Neuronal stem cell (in vitro differentiated cells): ENCODE data around the gene PRR33.
A peak's percentile ranks its signal among the peaks of the same experiment; 100 is the strongest.

ENCODE experiments used
- DNase-seq: peaks from one replicate; pipeline ENCODE4 v3.0.0-alpha.2; 2013; ENCODE audit warnings: low spot score
- H2AFZ ChIP-seq: one replicate; pipeline ENCODE4 v1.6.1; 2013; ENCODE audit warnings: mild to moderate bottlenecking, low read length, inconsistent platforms
- H2AK5ac ChIP-seq: 2 replicates; pipeline ENCODE4 v1.6.1; 2013; ENCODE audit warnings: low read depth, mild to moderate bottlenecking, inconsistent platforms, low read length, moderate library complexity, mixed read lengths
- H2BK120ac ChIP-seq: 2 replicates; pipeline ENCODE4 v1.6.1; 2013; ENCODE audit warnings: low read depth, mild to moderate bottlenecking, inconsistent platforms, low read length, moderate library complexity, mixed read lengths
- H2BK12ac ChIP-seq: one replicate; pipeline ENCODE4 v1.6.1; 2013; ENCODE audit warnings: low read length, inconsistent platforms
- H2BK15ac ChIP-seq: 2 replicates; pipeline ENCODE4 v1.6.1; 2013; ENCODE audit warnings: mild to moderate bottlenecking, low read length, inconsistent platforms, mixed read lengths
- H2BK5ac ChIP-seq: one replicate; pipeline ENCODE4 v1.6.1; 2013; ENCODE audit warnings: inconsistent platforms, mild to moderate bottlenecking, low read length, moderate library complexity
- H3K14ac ChIP-seq: one replicate; pipeline ENCODE4 v1.6.1; 2013; ENCODE audit warnings: low read length, inconsistent platforms
- H3K18ac ChIP-seq: 2 replicates; pipeline ENCODE4 v1.6.1; 2013; ENCODE audit warnings: low read length, inconsistent platforms
- H3K23ac ChIP-seq: 2 replicates; pipeline ENCODE4 v1.6.1; 2013; ENCODE audit warnings: low read depth, mild to moderate bottlenecking, mixed read lengths, low read length, inconsistent platforms; ENCODE audit not compliant: poor library complexity
- H3K27ac ChIP-seq: replicated peaks from 3 replicates; pipeline ENCODE4 v1.5.1; 2013; ENCODE audit warnings: low read length, inconsistent platforms
- H3K27me3 ChIP-seq, 3 experiments: 2 replicates each; pipeline ENCODE4 v1.6.1; 2013; ENCODE audit warnings: low read length in 3 of 3, mild to moderate bottlenecking in 2 of 3, inconsistent platforms in 1 of 3, low read depth in 1 of 3, mixed read lengths in 1 of 3, moderate library complexity in 1 of 3; ENCODE audit not compliant: control insufficient read depth in 3 of 3, insufficient read depth in 3 of 3
- H3K36me3 ChIP-seq, 2 donors: replicated peaks in 1 of 2; 2 replicates each; pipeline ENCODE4 v1.6.1; 2013; ENCODE audit warnings: low read length in 2 of 2; ENCODE audit not compliant: control insufficient read depth in 2 of 2, insufficient read depth in 2 of 2
- H3K4ac ChIP-seq: 2 replicates; pipeline ENCODE4 v1.6.1; 2013; ENCODE audit warnings: inconsistent platforms, mild to moderate bottlenecking, low read length, moderate library complexity
- H3K4me1 ChIP-seq, 2 donors: 1 replicate in 1 of 2; 2 replicates in 1 of 2; pipeline ENCODE4 v1.6.1; 2013; ENCODE audit warnings: low read length in 2 of 2, low read depth in 1 of 2; ENCODE audit not compliant: control insufficient read depth in 2 of 2, insufficient read depth in 1 of 2
- H3K4me2 ChIP-seq: one replicate; pipeline ENCODE4 v1.6.1; 2013; ENCODE audit warnings: mild to moderate bottlenecking, low read length, inconsistent platforms; ENCODE audit not compliant: insufficient read depth, poor library complexity, severe bottlenecking
- H3K4me3 ChIP-seq, 2 donors: 2 replicates each; pipeline ENCODE4 v1.5.1; 2013; ENCODE audit warnings: low read length in 2 of 2, mild to moderate bottlenecking in 2 of 2, inconsistent platforms in 1 of 2, moderate library complexity in 1 of 2
- H3K79me1 ChIP-seq: one replicate; pipeline ENCODE4 v1.6.1; 2013; ENCODE audit warnings: low read depth, mild to moderate bottlenecking, inconsistent platforms, low read length, moderate library complexity
- H3K9ac ChIP-seq: one replicate; pipeline ENCODE4 v1.6.1; 2013; ENCODE audit warnings: mild to moderate bottlenecking, low read depth, low read length, inconsistent platforms; ENCODE audit not compliant: poor library complexity
- H3K9me3 ChIP-seq, 2 donors: replicated peaks in 1 of 2; 2 replicates each; pipeline versions ENCODE3 to v1.6.1; 2013; ENCODE audit warnings: low read length in 2 of 2, mild to moderate bottlenecking in 2 of 2, inconsistent platforms in 1 of 2, low read depth in 1 of 2, mixed read lengths in 1 of 2, moderate library complexity in 1 of 2; ENCODE audit not compliant: control insufficient read depth in 2 of 2, insufficient read depth in 1 of 2
- H4K8ac ChIP-seq: one replicate; pipeline ENCODE4 v1.6.1; 2013; ENCODE audit warnings: low read depth, mild to moderate bottlenecking, inconsistent platforms, low read length, moderate library complexity
- H4K91ac ChIP-seq: one replicate; pipeline ENCODE4 v1.6.1; 2013; ENCODE audit warnings: low read length, low read depth, mild to moderate bottlenecking, inconsistent platforms; ENCODE audit not compliant: poor library complexity
- WGBS, 2 donors: extraction: QIAGEN DNeasy Blood & Tissue Kit; methylation state at CpG; one replicate each; pipeline ENCODE4 v1.1.7; 2013; ENCODE audit warnings: missing lambda C conversion rate in 2 of 2, mixed read lengths in 1 of 2; ENCODE audit not compliant: insufficient read length in 2 of 2, insufficient replicate concordance in 1 of 2; ENCODE audit errors: extremely low coverage in 2 of 2; 5-methylcytosine and 5-hydroxymethylcytosine counted together

The PRR33 gene

DNA sequence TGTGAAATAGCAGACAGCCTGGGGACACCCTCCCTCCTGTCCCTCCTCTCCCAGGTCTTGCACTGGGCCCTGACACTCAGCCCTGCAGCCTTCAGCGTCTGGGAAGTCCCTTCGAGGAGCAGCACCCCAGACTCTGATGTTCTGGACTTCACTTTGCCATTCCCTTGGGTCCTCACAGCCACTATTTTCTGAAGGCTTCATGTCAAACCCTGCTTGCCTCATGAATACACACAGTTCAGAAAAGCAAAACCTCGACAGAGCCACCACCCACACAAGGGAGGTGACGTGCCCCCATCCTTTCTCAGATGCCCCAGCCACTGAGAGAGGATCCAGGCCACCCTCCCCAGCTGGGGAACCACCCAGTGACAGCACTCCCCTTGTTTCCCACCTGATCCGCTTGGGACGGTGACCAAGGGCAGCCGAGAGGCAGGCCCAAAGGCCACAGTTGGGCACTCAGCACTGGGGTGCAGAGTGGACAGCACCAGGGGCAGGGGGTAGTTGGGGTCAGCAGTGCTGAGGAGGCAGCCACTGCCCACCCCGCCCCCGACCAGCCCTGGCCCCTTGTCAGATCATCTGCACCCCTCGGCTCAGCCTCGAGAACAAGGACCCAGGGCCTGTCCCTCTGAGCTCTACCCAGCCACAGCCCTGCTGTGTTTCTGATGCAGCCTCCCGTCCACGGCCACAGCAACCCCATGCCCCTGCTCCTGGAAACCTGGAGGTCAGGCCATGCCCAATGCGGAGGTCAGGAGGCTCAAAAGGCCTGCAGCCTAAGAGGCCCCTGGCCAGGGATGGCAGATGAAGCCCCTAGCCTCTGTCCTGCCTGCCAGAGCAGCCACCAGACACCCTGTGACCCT is 24.7 kb upstream of the PRR33 start:
- peak overlapping the region; percentile 27 for H3K4ac ChIP-seq
- peak overlapping the region; percentile 43 for H4K8ac ChIP-seq
- H3K79me1 ChIP-seq: no peaks in the 10 kb centered on the region
- WGBS, 2 donors: no CpG with 5 or more reads among the region's 14 CpGs
- H4K91ac ChIP-seq: no peak overlapping the region
- H3K27ac ChIP-seq: no peak overlapping the region
- no peaks in the 10 kb centered on the region for H3K9me3 ChIP-seq
- peak overlapping the region; percentile 36 for H2AK5ac ChIP-seq
- no peak overlapping the region for H2AFZ ChIP-seq
- H3K23ac ChIP-seq: peak overlapping the region; percentile 31
- no peak overlapping the region for H2BK120ac ChIP-seq
- no peaks in the 10 kb centered on the region for H3K36me3 ChIP-seq
- H3K4me1 ChIP-seq: peaks cover 0 to 2% of the 10 kb centered on the region in 2 donors
- no peak overlapping the region for H3K4me3 ChIP-seq
- no peak overlapping the region for H3K4me2 ChIP-seq
- H3K9ac ChIP-seq: no peak overlapping the region
- H2BK12ac ChIP-seq: peak overlapping the region; percentile 98
- H2BK5ac ChIP-seq: no peak overlapping the region
- H2BK15ac ChIP-seq: peak overlapping the region; percentile 97
- no peak for DNase-seq
- H3K14ac ChIP-seq: no peak overlapping the region
- peaks cover 0 to 3% (median 0%) of the 10 kb centered on the region in 3 experiments for H3K27me3 ChIP-seq
- peak overlapping the region; percentile 48 for H3K18ac ChIP-seq

DNA sequence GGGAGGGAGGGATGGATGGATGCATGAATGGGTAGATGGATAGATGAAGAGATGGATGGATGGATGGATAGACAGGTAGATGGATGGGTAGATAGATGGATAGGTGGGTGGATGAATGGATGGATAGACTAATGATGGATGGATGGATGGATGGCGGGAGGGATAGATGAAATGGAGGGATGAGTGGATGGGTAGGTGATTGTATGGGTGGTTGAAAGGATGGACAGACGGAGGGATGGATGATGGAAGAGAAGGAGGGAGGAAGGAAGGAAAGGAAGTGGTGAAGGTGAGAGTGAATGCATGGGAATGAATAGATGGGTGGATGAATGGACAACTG is 24.1 kb upstream of the PRR33 start:
- Histone ChIP-seq H3K9me3 (no peaks in the 10 kb centered on the region), H3K79me1 (no peaks in the 10 kb centered on the region), H3K4me3 (no peak overlapping the region), H3K27me3 (peaks cover 0 to 3% (median 0%) of the 10 kb centered on the region in 3 experiments), H4K91ac (no peak overlapping the region), H3K4me2 (no peak overlapping the region), H2AK5ac (no peak overlapping the region), H2BK5ac (no peak overlapping the region), H4K8ac (peak overlapping the region; percentile 43), H3K27ac (no peak overlapping the region), H2BK15ac (no peak overlapping the region), H3K14ac (no peak overlapping the region), H2AFZ (no peak overlapping the region), H3K9ac (no peak overlapping the region), H3K18ac (peak overlapping the region; percentile 48), H2BK12ac (no peak overlapping the region), H3K4ac (no peak overlapping the region), H2BK120ac (no peak overlapping the region), H3K36me3 (no peaks in the 10 kb centered on the region), H3K23ac (no peak overlapping the region), H3K4me1 (peaks cover 0 to 2% of the 10 kb centered on the region in 2 donors)
- WGBS, 2 donors: 100% methylated on average over 1 to 2 of the region's 2 CpGs
- DNase-seq: no peak

DNA sequence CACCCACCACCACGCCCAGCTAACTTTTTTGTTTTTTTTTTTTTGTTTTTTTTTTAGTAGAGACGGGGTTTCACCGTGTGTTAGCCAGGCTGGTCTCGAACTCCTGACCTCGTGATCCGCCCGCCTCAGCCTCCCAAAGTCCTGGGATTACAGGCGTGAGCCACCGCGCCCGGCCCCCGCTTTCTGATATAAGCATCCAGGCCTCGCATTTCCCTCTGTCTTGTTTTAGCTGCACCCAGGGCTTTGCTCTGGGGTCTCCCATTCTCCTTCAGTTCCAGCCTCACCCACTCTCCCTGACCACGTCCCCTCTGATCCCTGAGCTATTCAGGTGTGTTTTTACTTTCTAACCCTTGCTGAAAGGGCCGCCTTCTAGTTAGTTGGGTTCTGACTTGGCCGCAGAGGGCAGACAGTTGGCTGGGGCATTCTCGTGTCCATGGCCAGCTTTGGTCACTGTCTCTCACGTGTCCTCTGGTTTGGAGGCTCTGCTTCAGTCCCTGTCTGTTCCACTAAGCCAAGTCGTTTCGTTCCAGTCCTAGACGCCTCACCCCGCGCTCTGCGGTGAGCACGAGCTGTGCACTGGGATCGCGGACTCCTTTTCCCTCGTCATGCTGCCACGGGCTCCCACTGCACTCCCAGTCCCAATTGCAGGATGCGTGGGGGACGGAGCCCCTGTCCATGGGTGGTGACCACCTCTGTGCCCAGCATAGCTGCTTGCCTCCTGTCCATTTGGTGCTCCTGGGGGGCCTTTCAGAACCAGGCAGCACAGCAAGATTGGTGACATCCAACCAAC is 21.8 kb upstream of the PRR33 start:
- no CpG with 5 or more reads among the region's 31 CpGs for WGBS, 2 donors
- no peak for DNase-seq
- H4K8ac ChIP-seq: no peak overlapping the region

DNA sequence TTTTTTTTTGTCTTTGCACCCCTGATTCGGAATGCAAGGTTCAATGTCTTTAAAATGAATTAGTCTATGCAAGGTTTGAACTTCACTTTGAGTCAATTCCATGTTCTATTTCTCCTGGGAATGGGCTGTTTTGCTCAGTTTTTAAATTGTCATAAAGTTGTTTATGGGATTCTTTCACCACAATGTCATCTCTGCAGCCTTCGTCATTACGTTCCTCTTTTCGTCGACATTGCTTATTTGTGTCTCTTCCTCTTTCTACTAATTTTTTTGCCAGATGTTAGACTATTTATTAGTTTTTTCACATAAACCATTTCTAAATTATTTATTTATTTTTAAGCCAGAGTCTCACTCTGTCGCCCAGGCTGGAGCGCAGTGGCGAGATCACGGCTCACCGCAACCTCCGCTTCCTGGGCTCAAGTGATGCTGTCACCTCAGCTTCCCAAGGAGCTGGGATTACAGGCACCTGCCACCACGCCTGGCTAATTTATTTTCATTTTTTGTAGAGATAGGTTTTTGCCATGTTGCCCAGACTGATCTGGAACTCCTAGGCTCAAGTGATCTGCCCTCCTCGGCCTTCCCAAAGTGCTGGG is 20.7 kb upstream of the PRR33 start:
- Histone ChIP-seq H3K36me3 (no peaks in the 10 kb centered on the region), H2AFZ (no peak overlapping the region), H2BK15ac (no peak overlapping the region), H2BK5ac (no peak overlapping the region), H3K9ac (no peak overlapping the region), H3K79me1 (no peaks in the 10 kb centered on the region), H3K4me1 (peaks cover 3% of the 10 kb centered on the region in 2 donors), H3K4me3 (no peak overlapping the region), H4K91ac (no peak overlapping the region), H3K23ac (no peak overlapping the region), H2BK120ac (no peak overlapping the region), H3K9me3 (peaks cover 0 to 2% of the 10 kb centered on the region in 2 donors), H4K8ac (no peak overlapping the region), H3K4ac (no peak overlapping the region), H2AK5ac (no peak overlapping the region), H2BK12ac (no peak overlapping the region), H3K14ac (no peak overlapping the region), H3K4me2 (no peak overlapping the region), H3K18ac (no peak overlapping the region), H3K27ac (no peak overlapping the region), H3K27me3 (peaks cover 0 to 3% (median 0%) of the 10 kb centered on the region in 3 experiments)
- DNase-seq: no peak
- no CpG with 5 or more reads among the region's 13 CpGs for WGBS, 2 donors

More for the DNA sequence above, 21.8 kb upstream of the PRR33 start:
- Histone ChIP-seq H2BK120ac (no peak overlapping the region), H2BK5ac (no peak overlapping the region), H2BK15ac (no peak overlapping the region), H3K4me3 (no peak overlapping the region), H3K9ac (peak overlapping the region; percentile 36), H2AK5ac (no peak overlapping the region), H2AFZ (no peak overlapping the region), H3K18ac (peak overlapping the region; percentile 56), H2BK12ac (no peak overlapping the region), H3K27me3 (peaks cover 0 to 3% (median 0%) of the 10 kb centered on the region in 3 experiments), H3K14ac (peak overlapping the region; percentile 77), H3K36me3 (no peaks in the 10 kb centered on the region), H3K9me3 (no peaks in the 10 kb centered on the region), H3K79me1 (no peaks in the 10 kb centered on the region), H3K23ac (no peak overlapping the region), H3K27ac (no peak overlapping the region), H3K4ac (no peak overlapping the region), H4K91ac (no peak overlapping the region), H3K4me1 (peaks cover 0 to 3% of the 10 kb centered on the region in 2 donors), H3K4me2 (no peak overlapping the region)
